GM13976 (cell line): Measurements from ENCODE around the gene FRMD4A.

Experiments used
- DNase-seq: peaks from one replicate; pipeline ENCODE4 v3.0.0; 2012; ENCODE audit warnings: low spot score
- CTCF ChIP-seq: IDR thresholded peaks from 2 replicates; pipeline ENCODE4 v1.5.1; 2012; ENCODE audit warnings: borderline replicate concordance, mild to moderate bottlenecking; ENCODE audit not compliant: insufficient read depth; ENCODE audit errors: extremely low read depth, missing control alignments, control extremely low read depth
- in situ Hi-C: fragments of 300-500 bp; cut with MboI; formaldehyde crosslinking; loops from one replicate; pipeline ENCODE4 v1.12.0; 2022; ENCODE audit warnings: low sequenced_read_pairs, mixed read lengths, inconsistent platforms; ENCODE audit not compliant: unreplicated experiment

FRMD4A gene

GRCh38 chr10:13938950-13939349 is 391.8 kb downstream of the FRMD4A start:
- TF ChIP-seq CTCF: no peak
- no peak for DNase-seq
- in situ Hi-C loops: no loop called here

GRCh38 chr10:13936826-13937225 is 393.9 kb downstream of the FRMD4A start:
- in situ Hi-C loops: no loop called here
- no peak for TF ChIP-seq CTCF
- no peak for DNase-seq

- TF ChIP-seq CTCF: no peak
- in situ Hi-C loops: no loop called here
- no peak for DNase-seq
Measured at GRCh38 chr10:13930120-13930519, 400.6 kb downstream of the FRMD4A start.

- in situ Hi-C loops: no loop called here
- no peak for DNase-seq
- no peak for TF ChIP-seq CTCF
Measured at GRCh38 chr10:13928451-13928850, 402.3 kb downstream of the FRMD4A start.

GRCh38 chr10:13925971-13926780 is 404.5 kb downstream of the FRMD4A start:
- no peak for TF ChIP-seq CTCF
- no peak for DNase-seq
- in situ Hi-C loops: no loop called here

- DNase-seq: no peak
- in situ Hi-C loops: no loop called here
- TF ChIP-seq CTCF: no peak
Measured at GRCh38 chr10:13924040-13924725, 406.5 kb downstream of the FRMD4A start.
